ENCODE results near the gene FKBP14.
"Not testable (repeated sequence)": the region's sequence is repeated elsewhere in the genome, so short reads cannot be mapped to it uniquely, and the experiment has no call there.

FKBP14 gene

GRCh38 chr7:29989257-29989995 lies 37.1 kb downstream of the FKBP14 start, which contains the start of gene SCRN1:
SCRN1 (minus strand) TSS chr7:29989801; CDS start chr7:29969067, 20,734 bp downstream.
- DNase-seq (ENCODE audit: low spot score): peak; percentile 71

DNA sequence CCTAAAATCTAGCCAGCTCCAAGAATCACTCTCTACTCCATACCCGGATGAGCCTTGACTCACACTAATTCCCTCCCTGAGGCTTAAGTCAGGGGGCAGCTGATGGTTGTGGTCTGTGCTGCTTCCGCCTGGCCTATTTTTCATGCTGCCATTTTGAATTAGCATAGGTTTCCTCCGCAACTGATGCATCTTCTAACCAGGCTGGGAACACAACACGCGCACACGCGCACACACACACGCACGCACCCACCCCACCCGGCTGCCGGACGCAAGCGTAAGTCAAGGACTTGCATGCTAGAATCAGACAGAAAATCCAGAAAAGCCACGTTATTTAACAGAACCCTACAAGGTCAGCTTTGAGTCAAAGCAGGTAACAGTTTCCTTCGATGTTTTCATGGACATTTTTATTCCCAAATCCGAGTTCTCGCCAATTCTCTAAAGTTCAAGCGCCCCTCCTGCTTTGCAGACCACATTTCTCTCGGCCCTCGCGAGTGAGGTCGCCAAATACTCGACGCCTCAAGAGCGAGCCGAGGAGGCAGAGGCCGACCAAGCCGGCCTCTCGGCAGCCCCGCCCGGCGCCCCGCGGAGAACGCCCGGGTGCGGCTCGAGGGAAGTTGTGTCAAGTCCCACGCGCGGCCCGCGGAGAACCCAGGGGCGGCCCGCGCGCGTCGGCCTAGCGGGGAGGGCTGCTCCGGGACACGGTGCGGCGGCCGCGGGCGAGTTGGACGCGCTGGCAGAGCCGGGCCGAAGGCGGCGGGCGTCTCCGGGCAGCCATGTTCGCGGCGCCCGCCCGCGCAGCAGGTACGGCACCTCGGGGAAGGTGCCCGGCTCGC lies 37.9 kb downstream of the FKBP14 start:
- peak; percentile 56 for DNase-seq (ENCODE audit: low spot score)

GRCh38 chr7:29987811-29988317 lies 38.6 kb downstream of the FKBP14 start:
- peak; percentile 54 for DNase-seq (ENCODE audit: low spot score)

GRCh38 chr7:29987083-29987482 lies 39.4 kb downstream of the FKBP14 start:
- DNase-seq (ENCODE audit: low spot score): no peak

DNA sequence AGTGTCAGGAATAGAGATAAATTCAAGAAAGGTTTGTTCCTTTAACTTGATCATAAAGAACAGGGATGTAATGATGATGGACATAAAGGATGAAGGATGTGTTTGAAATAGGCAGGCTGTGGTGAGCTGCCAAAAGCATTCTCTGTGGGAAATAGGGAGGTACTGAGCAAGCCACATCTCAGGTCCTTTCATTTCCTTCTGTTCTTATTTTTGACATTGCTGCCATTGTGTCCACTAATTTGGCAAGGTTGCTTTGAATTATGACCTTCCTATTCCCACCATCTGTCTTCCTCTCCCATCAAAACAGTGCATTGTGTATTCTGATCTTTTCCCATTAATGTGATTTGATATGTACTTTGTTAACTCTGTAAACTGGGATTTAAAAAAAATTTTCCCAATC lies 46.4 kb downstream of the FKBP14 start:
- no peak for DNase-seq (ENCODE audit: low spot score)

DNA sequence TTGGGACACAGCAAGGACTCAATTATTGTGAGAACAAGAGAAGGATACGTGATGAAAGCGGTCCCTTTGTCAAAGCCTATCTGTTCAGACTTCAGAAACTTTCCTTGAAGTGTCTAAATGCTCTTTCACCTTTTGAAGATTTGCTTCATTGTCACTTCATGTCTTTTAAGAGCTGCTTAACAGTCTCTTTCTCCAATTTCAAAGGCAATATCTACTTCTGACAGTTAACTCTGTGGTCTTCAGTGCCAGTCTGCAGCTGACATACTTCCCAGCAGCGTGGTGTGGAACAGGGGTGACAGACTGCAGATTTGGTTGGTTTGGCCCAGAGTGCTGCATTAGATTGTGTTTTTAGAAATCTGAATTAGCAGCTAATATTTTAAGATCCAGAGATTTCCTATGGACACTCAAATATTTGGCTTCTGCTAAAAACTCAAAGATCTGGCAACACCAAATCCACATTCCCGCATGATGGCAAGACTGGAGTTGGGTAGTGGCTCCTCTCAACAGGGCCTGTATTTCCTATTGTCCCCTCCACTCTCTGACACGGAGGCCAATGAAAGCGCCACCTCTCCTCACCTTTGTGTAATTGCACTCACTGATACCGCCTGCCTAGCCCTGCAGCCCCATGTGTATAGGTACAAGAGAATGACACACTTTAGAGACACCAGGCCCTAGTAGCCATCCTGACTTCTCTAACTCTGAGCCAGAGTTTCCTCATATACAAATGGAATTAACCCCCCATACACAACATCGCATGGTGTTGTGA lies 48.4 kb downstream of the FKBP14 start:
- DNase-seq (ENCODE audit: low spot score): no peak

DNA sequence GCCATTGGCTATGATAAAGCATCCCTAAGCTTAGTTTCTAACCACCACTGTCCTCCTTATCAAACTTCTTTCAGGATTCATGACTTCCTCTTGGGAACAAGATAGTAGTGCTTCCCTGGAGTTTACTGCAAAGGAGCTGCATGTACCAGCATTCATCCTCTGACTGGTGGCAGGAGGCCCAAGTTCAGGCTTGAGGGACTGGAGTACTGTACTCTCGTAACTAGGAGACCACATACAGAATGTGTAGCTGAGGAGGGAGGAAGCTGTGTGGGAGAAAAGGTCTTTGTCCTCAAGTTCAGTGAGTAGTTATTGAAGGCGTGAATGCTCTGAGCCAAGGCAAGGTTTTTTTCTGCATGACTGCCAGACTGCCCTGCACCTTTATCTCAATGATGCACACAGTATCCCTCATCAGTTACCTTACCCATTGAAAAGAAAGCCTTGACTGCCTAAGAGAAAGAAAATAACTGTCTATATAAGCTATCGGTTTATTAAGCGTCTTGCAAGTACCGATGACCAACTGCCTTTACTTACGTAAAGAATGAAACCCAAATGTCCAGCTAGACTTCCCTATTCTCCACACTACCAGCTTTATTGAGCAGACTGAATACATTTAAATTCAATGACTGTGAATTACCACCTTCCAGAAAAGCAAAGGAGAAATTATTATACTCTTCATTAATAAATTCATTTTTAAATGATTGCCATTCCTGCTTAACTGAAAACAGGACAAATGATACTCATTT lies 49.7 kb downstream of the FKBP14 start:
- DNase-seq (ENCODE audit: low spot score): no peak

DNA sequence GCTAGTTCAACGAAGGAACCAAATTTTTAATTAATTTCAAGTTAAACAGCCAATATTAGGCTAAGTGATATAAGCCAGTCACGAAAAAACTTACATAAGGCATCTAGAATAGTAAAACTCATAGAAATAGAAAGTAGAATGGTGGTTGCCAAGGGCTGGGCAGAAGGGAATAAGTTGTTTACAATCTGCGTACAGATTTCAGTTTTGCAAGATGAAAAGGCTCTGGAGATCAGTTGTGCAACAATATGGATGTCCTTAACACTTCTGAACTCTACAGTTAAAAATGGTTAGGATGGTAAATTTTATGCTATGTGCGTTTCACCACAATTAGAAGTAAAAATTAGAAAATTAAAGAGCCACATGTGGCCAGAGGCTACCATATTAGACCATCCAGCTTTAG lies 50.2 kb downstream of the FKBP14 start:
- DNase-seq (ENCODE audit: low spot score): no peak

- no peak for DNase-seq (ENCODE audit: low spot score)
These were observed 50.9 kb downstream of the FKBP14 start for GRCh38 chr7:29975561-29975960.

- DNase-seq (ENCODE audit: low spot score): no peak
These were observed 52.2 kb downstream of the FKBP14 start for GRCh38 chr7:29974286-29974685.

GRCh38 chr7:29972315-29972669 lies 54.2 kb downstream of the FKBP14 start:
- no peak for DNase-seq (ENCODE audit: low spot score)

- DNase-seq (ENCODE audit: low spot score): no peak
These were observed 54.8 kb downstream of the FKBP14 start for GRCh38 chr7:29971566-29972314.

GRCh38 chr7:29970158-29970557 lies 56.3 kb downstream of the FKBP14 start:
- DNase-seq (ENCODE audit: low spot score): no peak

DNA sequence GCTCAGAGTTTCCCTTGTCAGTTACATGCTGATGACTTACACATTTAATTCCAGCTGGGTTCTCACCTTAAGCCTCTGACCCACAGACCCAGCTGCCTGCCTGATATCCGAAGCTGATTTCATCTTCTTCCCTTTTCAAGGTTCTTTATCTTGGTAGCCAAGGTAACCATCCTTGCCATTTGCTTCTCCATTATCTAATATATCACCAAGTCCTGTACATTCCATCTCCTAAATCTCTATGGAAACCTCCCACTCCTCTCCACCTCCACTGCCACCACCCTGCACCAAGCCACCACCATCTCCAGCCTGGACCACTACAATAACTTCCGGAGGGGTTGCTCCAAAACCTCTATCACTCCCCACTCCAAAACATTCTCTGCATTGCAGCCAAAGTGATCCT lies 56.8 kb downstream of the FKBP14 start:
- no peak for DNase-seq (ENCODE audit: low spot score)

- DNase-seq (ENCODE audit: low spot score): no peak
These were observed 57.7 kb downstream of the FKBP14 start for GRCh38 chr7:29968683-29969395.

DNA sequence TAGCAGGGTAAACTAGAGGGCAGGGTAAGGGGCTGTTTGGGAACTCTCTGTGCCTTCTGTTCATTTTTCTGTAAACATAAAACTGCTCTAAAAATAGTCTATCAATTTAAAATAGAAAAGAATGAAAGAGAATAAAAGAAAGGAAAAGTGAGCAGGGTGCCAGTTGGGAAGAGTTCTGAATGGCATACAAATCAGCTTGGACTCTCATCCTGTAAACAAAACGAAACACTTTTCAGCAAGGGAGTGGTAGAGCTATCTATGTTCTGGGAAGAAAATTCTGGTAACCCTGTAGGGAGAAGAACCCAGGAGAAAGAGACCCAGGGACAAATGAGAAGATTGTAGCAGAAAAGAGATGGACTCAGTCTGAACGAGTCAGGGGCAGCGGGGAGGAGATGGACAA lies 61.5 kb downstream of the FKBP14 start:
- no peak for DNase-seq (ENCODE audit: low spot score)

DNA sequence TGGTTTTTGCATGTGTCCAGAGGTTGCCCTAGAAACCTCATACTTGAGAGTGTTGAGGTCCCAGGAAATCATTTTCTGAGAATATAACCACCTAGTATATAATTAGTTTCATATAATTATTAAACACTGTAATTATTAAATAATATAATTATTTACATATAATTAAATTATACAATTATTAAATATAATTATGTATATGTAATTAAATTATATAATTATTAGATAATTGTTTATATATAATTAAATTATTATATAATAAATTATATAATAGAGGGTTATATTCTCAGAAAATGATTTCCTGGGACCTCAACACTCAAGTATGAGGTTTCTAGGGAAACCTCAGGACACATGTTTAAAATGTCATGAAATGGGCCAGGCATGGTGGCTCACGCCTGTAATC lies 64.5 kb downstream of the FKBP14 start:
- DNase-seq (ENCODE audit: low spot score): no peak

GRCh38 chr7:29961611-29962010 lies 64.9 kb downstream of the FKBP14 start:
- DNase-seq (ENCODE audit: low spot score): not testable (repeated sequence)
